SU-DHL-6 (cell line): ENCODE measurements around the gene GRID1.

Source experiments
- H2AFZ ChIP-seq: fragments of 200-600 bp; sonication (generic); 2 replicates; pipeline ENCODE4 v1.6.1; 2014; ENCODE audit warnings: low read depth, mild to moderate bottlenecking, moderate library complexity, mixed read lengths, antibody characterized with exemption, low read length; ENCODE audit not compliant: severe bottlenecking
- H3F3A ChIP-seq: fragments of 200-600 bp; shearing (Covaris generic); 2 replicates; pipeline ENCODE4 v1.6.0; 2016; ENCODE audit warnings: antibody characterized with exemption, mild to moderate bottlenecking; ENCODE audit not compliant: insufficient read depth
- H3K27ac ChIP-seq: fragments of 200-600 bp; sonication (generic); 2 replicates; pipeline ENCODE4 v1.5.1; 2016; ENCODE audit warnings: low read depth, mild to moderate bottlenecking, low read length, moderate library complexity, mixed read lengths
- H3K27me3 ChIP-seq: fragments of 200-600 bp; sonication (generic), shearing (Covaris generic); 2 replicates; pipeline ENCODE4 v1.6.0; 2014; ENCODE audit warnings: mild to moderate bottlenecking, low read length
- H3K36me3 ChIP-seq: fragments of 200-600 bp; sonication (generic); 2 replicates; pipeline ENCODE4 v1.6.1; 2014; ENCODE audit warnings: mild to moderate bottlenecking, low read length, mixed read lengths
- H3K4me2 ChIP-seq: fragments of 300-600, 200-600 bp; shearing (Covaris generic), sonication (generic); 2 replicates; pipeline ENCODE4 v1.6.0; 2014; ENCODE audit warnings: low read length, low read depth, mild to moderate bottlenecking; ENCODE audit not compliant: poor library complexity, severe bottlenecking
- H3K4me3 ChIP-seq: fragments of 200-600 bp; sonication (generic); 2 replicates; pipeline ENCODE4 v1.5.1; 2014; ENCODE audit warnings: antibody characterized with exemption, low read length, mild to moderate bottlenecking, mixed read lengths; ENCODE audit not compliant: insufficient read depth, poor library complexity, severe bottlenecking
- H3K79me2 ChIP-seq: fragments of 200-600 bp; sonication (generic); 2 replicates; pipeline ENCODE4 v1.6.1; 2014; ENCODE audit warnings: mild to moderate bottlenecking, low read length, moderate library complexity; ENCODE audit not compliant: insufficient read depth
- H3K9ac ChIP-seq: fragments of 200-600 bp; sonication (generic); 2 replicates; pipeline ENCODE4 v1.7.0; 2014; ENCODE audit warnings: mild to moderate bottlenecking, low read length
- H3K9me2 ChIP-seq: fragments of 200-600 bp; sonication (generic); replicated peaks from 2 replicates; pipeline ENCODE4 v1.6.1; 2014; ENCODE audit warnings: low read length; ENCODE audit not compliant: insufficient read depth
- H3K9me3 ChIP-seq: fragments of 200-600 bp; sonication (generic); 2 replicates; pipeline ENCODE4 v1.6.1; 2014; ENCODE audit warnings: low read length, mixed read lengths; ENCODE audit not compliant: insufficient read depth
- H4K20me1 ChIP-seq: fragments of 200-600 bp; sonication (generic); 2 replicates; pipeline ENCODE4 v1.6.1; 2014; ENCODE audit warnings: low read depth, mild to moderate bottlenecking, antibody characterized with exemption, low read length, moderate library complexity, mixed read lengths
- EZH2phosphoT487 ChIP-seq: fragments of 200-600 bp; sonication (generic), shearing (Covaris generic); conservative IDR thresholded peaks from 2 replicates; pipeline ENCODE4 v1.6.1; 2018; ENCODE audit warnings: mild to moderate bottlenecking, antibody characterized with exemption, low read length, moderate library complexity, mixed read lengths
- TF ChIP-seq, protein P1 (sequence below): fragments of 200-600 bp; sonication (generic); IDR thresholded peaks from one replicate; pipeline ENCODE4 v1.5.1; 2017; ENCODE audit warnings: antibody characterized with exemption, mild to moderate bottlenecking, low read length, moderate library complexity; ENCODE audit not compliant: insufficient read depth, poor library complexity, severe bottlenecking

Gene GRID1

DNA sequence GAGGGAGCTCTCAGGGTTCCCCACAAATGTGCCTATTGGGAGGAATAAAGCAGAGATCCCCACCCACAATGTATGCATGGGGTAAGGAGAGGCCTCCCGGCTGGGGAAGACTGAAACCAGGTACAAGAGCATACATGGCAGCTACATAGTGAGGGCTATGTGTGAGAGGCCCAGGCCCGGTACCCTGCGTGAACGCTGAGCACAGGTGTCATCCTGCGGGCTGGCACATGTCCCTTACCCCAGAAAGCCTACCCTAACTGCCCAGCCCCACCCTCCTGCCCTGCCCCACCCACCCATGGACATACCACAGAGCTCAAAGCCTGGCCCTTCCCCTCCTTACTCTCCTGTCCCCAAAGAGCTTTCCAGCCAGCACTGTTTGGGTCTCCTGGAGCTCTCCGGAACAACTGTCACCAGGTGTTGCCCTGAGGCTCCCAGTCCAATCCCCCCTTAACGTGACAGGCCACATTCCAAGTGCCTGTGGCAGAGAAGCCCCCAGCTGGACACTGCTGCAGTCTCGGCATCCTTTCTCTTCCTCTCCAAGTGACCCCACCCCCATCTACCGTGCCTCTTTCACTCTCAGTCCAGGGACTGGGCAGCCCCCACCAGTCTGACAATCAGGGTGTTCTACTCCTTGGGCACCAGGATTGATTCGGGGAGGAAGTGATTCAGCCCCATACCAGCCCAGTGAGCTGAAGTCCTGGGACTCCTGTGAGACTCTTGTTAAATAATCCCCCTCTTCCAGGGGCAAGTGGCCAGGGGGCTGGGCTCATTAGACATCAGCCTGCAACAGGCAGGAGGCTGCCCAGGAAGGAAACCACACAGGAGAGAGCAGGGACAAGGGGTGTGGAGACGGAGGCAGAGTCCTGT lies 19.6 kb downstream of the GRID1 start:
- H3K27ac ChIP-seq, result no peak overlapping the region
- no peaks in the 10 kb centered on the region for H3K9me2 ChIP-seq
- H3K36me3 ChIP-seq, result no peaks in the 10 kb centered on the region
- H2AFZ ChIP-seq, result no peak overlapping the region
- TF ChIP-seq, protein P1, sequence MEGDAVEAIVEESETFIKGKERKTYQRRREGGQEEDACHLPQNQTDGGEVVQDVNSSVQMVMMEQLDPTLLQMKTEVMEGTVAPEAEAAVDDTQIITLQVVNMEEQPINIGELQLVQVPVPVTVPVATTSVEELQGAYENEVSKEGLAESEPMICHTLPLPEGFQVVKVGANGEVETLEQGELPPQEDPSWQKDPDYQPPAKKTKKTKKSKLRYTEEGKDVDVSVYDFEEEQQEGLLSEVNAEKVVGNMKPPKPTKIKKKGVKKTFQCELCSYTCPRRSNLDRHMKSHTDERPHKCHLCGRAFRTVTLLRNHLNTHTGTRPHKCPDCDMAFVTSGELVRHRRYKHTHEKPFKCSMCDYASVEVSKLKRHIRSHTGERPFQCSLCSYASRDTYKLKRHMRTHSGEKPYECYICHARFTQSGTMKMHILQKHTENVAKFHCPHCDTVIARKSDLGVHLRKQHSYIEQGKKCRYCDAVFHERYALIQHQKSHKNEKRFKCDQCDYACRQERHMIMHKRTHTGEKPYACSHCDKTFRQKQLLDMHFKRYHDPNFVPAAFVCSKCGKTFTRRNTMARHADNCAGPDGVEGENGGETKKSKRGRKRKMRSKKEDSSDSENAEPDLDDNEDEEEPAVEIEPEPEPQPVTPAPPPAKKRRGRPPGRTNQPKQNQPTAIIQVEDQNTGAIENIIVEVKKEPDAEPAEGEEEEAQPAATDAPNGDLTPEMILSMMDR, result no peak
- no peak for TF ChIP-seq EZH2phosphoT487
- H3K4me2 ChIP-seq, result no peak overlapping the region
- no peaks in the 10 kb centered on the region for H3F3A ChIP-seq
- no peak overlapping the region for H3K4me3 ChIP-seq
- no peak overlapping the region for H3K9ac ChIP-seq
- H3K27me3 ChIP-seq, result no peaks in the 10 kb centered on the region
- no peaks in the 10 kb centered on the region for H4K20me1 ChIP-seq
- no peaks in the 10 kb centered on the region for H3K9me3 ChIP-seq
- H3K79me2 ChIP-seq, result no peaks in the 10 kb centered on the region

DNA sequence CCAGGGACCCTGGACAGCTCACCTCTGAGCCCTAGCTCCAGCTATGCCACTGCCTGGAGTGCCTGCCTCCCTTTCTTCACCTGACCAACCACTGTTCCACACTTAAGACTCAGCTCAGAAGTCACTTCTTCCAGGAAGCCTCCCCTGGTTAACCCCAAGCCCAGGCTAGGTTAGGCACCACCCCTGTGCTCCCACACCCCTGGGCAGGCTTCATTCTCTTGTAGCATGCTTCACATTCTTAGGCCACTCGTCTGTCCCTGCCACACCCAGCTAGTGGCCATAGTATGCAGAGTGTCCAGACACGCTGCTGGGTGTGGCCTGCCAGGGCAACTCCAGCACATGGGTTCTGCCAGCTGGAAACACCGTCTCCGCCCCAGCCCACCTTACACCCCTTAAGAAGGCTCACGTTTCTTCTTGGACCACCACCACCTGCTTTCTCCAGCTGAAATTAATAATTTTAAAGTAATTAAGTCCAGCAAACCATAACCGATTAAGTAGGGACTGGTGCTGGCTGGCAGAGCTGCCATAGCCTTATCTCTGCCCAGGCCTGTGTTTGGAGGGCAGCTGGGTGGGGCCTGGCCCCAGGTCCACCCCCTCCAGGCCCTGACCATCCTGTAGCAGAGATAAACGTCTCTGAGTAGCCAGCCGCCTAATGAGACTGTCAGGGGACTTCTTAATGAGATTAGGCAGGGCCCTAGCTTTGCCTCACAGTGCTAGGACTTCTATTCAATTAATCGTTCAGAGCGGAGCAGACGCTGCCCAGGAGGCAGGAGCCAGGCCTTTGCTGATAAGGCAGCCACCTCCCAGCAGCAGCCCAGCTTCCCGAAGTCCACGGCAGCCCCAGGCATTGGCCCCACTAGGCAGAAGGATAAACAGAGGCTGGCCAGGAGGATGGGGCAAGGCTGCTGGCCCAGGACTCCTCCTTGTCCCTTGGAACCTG lies 20.5 kb downstream of the GRID1 start:
- Histone ChIP-seq H3F3A (no peaks in the 10 kb centered on the region), H3K4me3 (no peak overlapping the region), H3K9ac (no peak overlapping the region), H3K4me2 (no peak overlapping the region), H2AFZ (no peak overlapping the region), H3K79me2 (no peaks in the 10 kb centered on the region), H3K9me2 (no peaks in the 10 kb centered on the region), H3K36me3 (no peaks in the 10 kb centered on the region), H3K9me3 (no peaks in the 10 kb centered on the region), H4K20me1 (no peaks in the 10 kb centered on the region), H3K27ac (no peak overlapping the region), H3K27me3 (no peaks in the 10 kb centered on the region)
- TF ChIP-seq, protein P1, result no peak
- TF ChIP-seq EZH2phosphoT487, result no peak

DNA sequence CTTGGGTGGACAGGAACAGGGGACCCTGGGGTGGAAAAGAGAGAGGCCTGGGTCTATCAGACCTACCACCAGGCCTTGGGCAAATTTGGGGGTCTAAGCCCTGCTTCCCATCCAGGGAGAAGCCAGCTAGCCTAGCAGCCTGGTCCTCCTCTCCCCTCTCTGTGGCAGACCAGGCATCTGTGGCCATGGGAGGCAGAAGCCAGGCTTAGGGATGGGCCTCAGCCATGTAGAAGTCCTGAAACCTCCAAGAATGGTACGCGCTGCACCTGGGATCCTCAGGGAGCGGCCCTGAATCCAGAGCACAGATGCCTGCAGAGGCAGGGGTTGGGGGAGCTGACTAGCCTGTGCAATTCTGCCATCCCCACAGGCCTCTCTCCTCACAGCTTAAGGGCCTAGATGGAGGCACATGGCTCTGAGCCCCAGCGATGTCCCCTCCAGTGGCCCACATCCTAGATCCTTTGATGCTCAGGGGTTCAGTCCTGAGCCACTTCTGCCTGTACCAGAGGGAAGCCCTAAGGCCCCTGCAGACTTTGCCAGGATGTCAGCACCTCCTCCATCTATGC lies 21.2 kb downstream of the GRID1 start:
- H3K9ac ChIP-seq, result no peak overlapping the region
- no peak overlapping the region for H3K4me3 ChIP-seq
- H2AFZ ChIP-seq, result no peak overlapping the region
- H4K20me1 ChIP-seq, result no peaks in the 10 kb centered on the region
- TF ChIP-seq, protein P1, result no peak
- TF ChIP-seq EZH2phosphoT487, result no peak
- no peaks in the 10 kb centered on the region for H3K9me3 ChIP-seq
- no peaks in the 10 kb centered on the region for H3K36me3 ChIP-seq
- H3F3A ChIP-seq, result no peaks in the 10 kb centered on the region
- H3K27me3 ChIP-seq, result no peaks in the 10 kb centered on the region
- H3K9me2 ChIP-seq, result no peaks in the 10 kb centered on the region
- H3K27ac ChIP-seq, result no peak overlapping the region
- no peak overlapping the region for H3K4me2 ChIP-seq
- no peaks in the 10 kb centered on the region for H3K79me2 ChIP-seq
